ENCODE measurements around the gene PARVA. TPM values are rescaled to one million over a fixed set of nuclear protein-coding genes. Genes with fewer than 3 reads are reported as not detected.

Gene PARVA
- polyA plus RNA-seq, 3 donors: not detected

DNA sequence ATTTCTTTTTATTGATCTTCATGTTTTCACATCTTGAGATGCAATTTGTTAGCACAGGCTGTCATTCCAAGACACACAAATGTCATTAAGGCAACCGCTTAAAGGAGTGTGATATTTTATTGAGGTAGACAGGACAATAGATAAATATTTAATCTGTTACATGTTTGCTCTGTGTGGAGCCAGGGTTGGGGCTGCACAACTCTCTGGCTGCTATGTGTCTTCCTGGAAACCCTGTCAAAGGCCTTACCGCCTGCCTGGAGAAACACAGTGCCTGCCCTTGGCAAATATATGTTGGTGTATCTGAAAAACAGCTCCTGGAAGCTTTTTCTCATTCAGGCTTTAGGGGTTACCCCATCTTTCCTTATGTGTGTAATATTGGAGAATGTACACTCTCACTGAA, 157.2 kb downstream of the PARVA start:
- H3K27me3 ChIP-seq (ENCODE audit: control insufficient read depth in 2 of 2, insufficient read depth in 2 of 2, low read length in 2 of 2): no peaks in the 10 kb centered on the region
- intact Hi-C loops (cut with micrococcal nuclease): no loop called here
- WGBS (ENCODE audit: insufficient coverage): 100% methylated on average over 1 of the region's 2 CpGs
- H2AFZ ChIP-seq (ENCODE audit: insufficient read depth, low read depth, low read length, poor library complexity, severe bottlenecking): no peak overlapping the region
- H3K4me1 ChIP-seq (ENCODE audit: control insufficient read depth in 1 of 2, insufficient read depth in 2 of 2, low read length in 2 of 2): no peaks in the 10 kb centered on the region
- Mint-ChIP-seq H3K36me3 (no peaks in the 10 kb centered on the region), H3K27me3 (ENCODE audit: low read depth in 3 of 3) (peaks cover 4 to 11% (median 7%) of the 10 kb centered on the region in 3 donors), H3K9me3 (peaks cover 0 to 2% (median 0%) of the 10 kb centered on the region in 7 donors), H3K4me1 (no peaks in the 10 kb centered on the region), H3K27ac (no peak overlapping the region), H3K4me3 (no peak overlapping the region)
- DNase-seq: no peak
- no peaks in the 10 kb centered on the region for H3K79me2 ChIP-seq (ENCODE audit: insufficient read depth, low read length)
- no peaks in the 10 kb centered on the region for H3K36me3 ChIP-seq (replicated peaks in 1 of 2; ENCODE audit: control insufficient read depth in 1 of 2, insufficient read depth in 2 of 2, low read length in 2 of 2)
- no peaks in the 10 kb centered on the region for H4K20me1 ChIP-seq (ENCODE audit: insufficient read depth, low read length)
- H3K27ac ChIP-seq (ENCODE audit: low read depth in 1 of 2, low read length in 2 of 2): no peak overlapping the region
- H3K9ac ChIP-seq (ENCODE audit: insufficient read depth, low read length, poor library complexity, severe bottlenecking): no peak overlapping the region
- no peak overlapping the region for H3K4me2 ChIP-seq (replicated peaks; ENCODE audit: extremely low read depth, low read length, poor library complexity, severe bottlenecking)
- H3K9me3 ChIP-seq (replicated peaks in 1 of 2; ENCODE audit: control insufficient read depth in 1 of 2, insufficient read depth in 1 of 2, low read length in 2 of 2): no peaks in the 10 kb centered on the region
- H3K4me3 ChIP-seq (replicated peaks in 1 of 3; ENCODE audit: low read depth in 2 of 3, low read length in 3 of 3): no peak overlapping the region
- TF ChIP-seq, protein P1, sequence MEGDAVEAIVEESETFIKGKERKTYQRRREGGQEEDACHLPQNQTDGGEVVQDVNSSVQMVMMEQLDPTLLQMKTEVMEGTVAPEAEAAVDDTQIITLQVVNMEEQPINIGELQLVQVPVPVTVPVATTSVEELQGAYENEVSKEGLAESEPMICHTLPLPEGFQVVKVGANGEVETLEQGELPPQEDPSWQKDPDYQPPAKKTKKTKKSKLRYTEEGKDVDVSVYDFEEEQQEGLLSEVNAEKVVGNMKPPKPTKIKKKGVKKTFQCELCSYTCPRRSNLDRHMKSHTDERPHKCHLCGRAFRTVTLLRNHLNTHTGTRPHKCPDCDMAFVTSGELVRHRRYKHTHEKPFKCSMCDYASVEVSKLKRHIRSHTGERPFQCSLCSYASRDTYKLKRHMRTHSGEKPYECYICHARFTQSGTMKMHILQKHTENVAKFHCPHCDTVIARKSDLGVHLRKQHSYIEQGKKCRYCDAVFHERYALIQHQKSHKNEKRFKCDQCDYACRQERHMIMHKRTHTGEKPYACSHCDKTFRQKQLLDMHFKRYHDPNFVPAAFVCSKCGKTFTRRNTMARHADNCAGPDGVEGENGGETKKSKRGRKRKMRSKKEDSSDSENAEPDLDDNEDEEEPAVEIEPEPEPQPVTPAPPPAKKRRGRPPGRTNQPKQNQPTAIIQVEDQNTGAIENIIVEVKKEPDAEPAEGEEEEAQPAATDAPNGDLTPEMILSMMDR (IDR thresholded peaks at IDR 0.05): no peak

DNA sequence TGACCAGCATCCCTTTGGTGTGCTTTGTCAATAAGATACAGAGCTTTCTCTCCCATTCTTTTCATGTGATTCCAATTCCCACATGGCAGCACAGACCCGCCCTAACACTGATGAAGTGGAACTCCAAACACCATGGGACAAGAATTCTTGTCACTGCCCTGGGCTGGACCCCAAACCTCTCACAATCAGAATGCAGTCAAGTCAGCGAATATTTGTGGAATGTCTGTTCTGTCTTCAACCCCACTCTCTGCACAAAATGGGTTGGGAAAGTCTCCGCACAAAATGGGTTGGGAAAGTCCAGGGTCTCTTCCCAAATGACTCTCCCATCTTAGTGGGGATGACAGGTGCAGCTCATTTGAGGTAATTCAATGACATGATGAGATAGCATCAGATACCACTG, 157.9 kb downstream of the PARVA start:
- Histone ChIP-seq H4K20me1 (ENCODE audit: insufficient read depth, low read length) (no peaks in the 10 kb centered on the region), H3K27me3 (ENCODE audit: control insufficient read depth in 2 of 2, insufficient read depth in 2 of 2, low read length in 2 of 2) (no peaks in the 10 kb centered on the region), H3K9me3 (replicated peaks in 1 of 2; ENCODE audit: control insufficient read depth in 1 of 2, insufficient read depth in 1 of 2, low read length in 2 of 2) (no peaks in the 10 kb centered on the region), H3K4me2 (replicated peaks; ENCODE audit: extremely low read depth, low read length, poor library complexity, severe bottlenecking) (no peak overlapping the region), H3K79me2 (ENCODE audit: insufficient read depth, low read length) (no peaks in the 10 kb centered on the region), H3K4me1 (ENCODE audit: control insufficient read depth in 1 of 2, insufficient read depth in 2 of 2, low read length in 2 of 2) (no peaks in the 10 kb centered on the region), H3K9ac (ENCODE audit: insufficient read depth, low read length, poor library complexity, severe bottlenecking) (no peak overlapping the region), H3K4me3 (replicated peaks in 1 of 3; ENCODE audit: low read depth in 2 of 3, low read length in 3 of 3) (no peak overlapping the region), H3K27ac (ENCODE audit: low read depth in 1 of 2, low read length in 2 of 2) (no peak overlapping the region), H3K36me3 (replicated peaks in 1 of 2; ENCODE audit: control insufficient read depth in 1 of 2, insufficient read depth in 2 of 2, low read length in 2 of 2) (no peaks in the 10 kb centered on the region), H2AFZ (ENCODE audit: insufficient read depth, low read depth, low read length, poor library complexity, severe bottlenecking) (no peak overlapping the region)
- Mint-ChIP-seq H3K36me3 (no peaks in the 10 kb centered on the region), H3K27me3 (ENCODE audit: low read depth in 3 of 3) (peaks cover 4 to 11% (median 7%) of the 10 kb centered on the region in 3 donors), H3K27ac (no peak overlapping the region), H3K4me1 (no peaks in the 10 kb centered on the region), H3K9me3 (peaks cover 0 to 2% (median 0%) of the 10 kb centered on the region in 7 donors), H3K4me3 (no peak overlapping the region)
- DNase-seq: no peak
- TF ChIP-seq, protein P1 (IDR thresholded peaks at IDR 0.05): no peak
- 88% methylated on average over 1 of the region's 3 CpGs for WGBS (ENCODE audit: insufficient coverage)
- intact Hi-C loops (cut with micrococcal nuclease): no loop called here
